PC-3 (cell line): ENCODE results near the gene ARRB1. TPM values are rescaled to one million over a fixed set of nuclear protein-coding genes. Genes with fewer than 3 reads are reported as not detected.

ENCODE experiments used
- ATAC-seq: fragments of 200-7000 bp; cut with Tn5 transposase; 2 replicates; pipeline ENCODE4 v1.9.1; 2020; ENCODE audit warnings: mild to moderate bottlenecking, moderate library complexity
- BruUV-seq: library from RNA; stranded (reverse); fragments of 400-500 nt; replicated peaks from 2 replicates; lab custom pipeline; 2021; lab: Mats Ljungman, UMichigan
- CTCF ChIA-PET: fragments of 300-600 bp; sonication (Branson Sonifier 250); formaldehyde crosslinking; loops from one replicate; lab custom pipeline; 2022; ENCODE audit warnings: antibody characterized with exemption; lab: Charles Lee
- POLR2A ChIA-PET: fragments of 300-600 bp; sonication (Branson Sonifier 250); formaldehyde crosslinking; loops from one replicate; lab custom pipeline; 2022; ENCODE audit warnings: antibody characterized with exemption; ENCODE audit not compliant: unreplicated experiment; lab: Charles Lee
- DNase-seq: peaks from one replicate; pipeline ENCODE4 v3.0.0-alpha.2; 2015
- H2AFZ ChIP-seq: fragments of 300-600 bp; sonication (generic); 2 replicates; pipeline ENCODE4 v1.6.0; 2016; ENCODE audit warnings: antibody characterized with exemption, low read length
- H3F3A ChIP-seq: fragments of 300-600 bp; sonication (generic); one replicate; pipeline ENCODE4 v1.6.0; 2017; ENCODE audit warnings: antibody characterized with exemption, low read length, control low read depth, mild to moderate bottlenecking; ENCODE audit not compliant: unreplicated experiment
- H3K27ac ChIP-seq: fragments of 300-600 bp; sonication (generic); 2 replicates; pipeline ENCODE4 v1.5.1; 2016; ENCODE audit warnings: mild to moderate bottlenecking, low read length
- H3K27me3 ChIP-seq: fragments of 300-600 bp; sonication (generic); 2 replicates; pipeline ENCODE4 v1.6.1; 2016; ENCODE audit warnings: low read length, mixed read lengths
- H3K36me3 ChIP-seq: fragments of 300-600 bp; sonication (generic); 2 replicates; pipeline ENCODE4 v1.6.1; 2016; ENCODE audit warnings: low read depth, mixed run types, low read length, mixed read lengths
- H3K4me1 ChIP-seq: fragments of 300-600 bp; sonication (generic); 2 replicates; pipeline ENCODE4 v1.5.1; 2016; ENCODE audit warnings: low read length; ENCODE audit not compliant: insufficient read depth
- H3K4me2 ChIP-seq: fragments of 300-600 bp; sonication (generic); 2 replicates; pipeline ENCODE4 v1.6.0; 2016; ENCODE audit warnings: low read length
- H3K4me3 ChIP-seq: fragments of 300-600 bp; sonication (generic); 2 replicates; pipeline ENCODE4 v1.5.1; 2016; ENCODE audit warnings: mild to moderate bottlenecking, low read length, mixed read lengths
- H3K79me2 ChIP-seq: fragments of 300-600 bp; sonication (generic); 2 replicates; pipeline ENCODE4 v1.6.1; 2017; ENCODE audit warnings: low read length, mixed read lengths
- H3K9ac ChIP-seq: fragments of 300-600 bp; sonication (generic); 2 replicates; pipeline ENCODE4 v1.6.0; 2016; ENCODE audit warnings: mild to moderate bottlenecking, low read length
- H3K9me2 ChIP-seq: fragments of 300-600 bp; sonication (generic); replicated peaks from 2 replicates; pipeline ENCODE4 v1.6.1; 2016; ENCODE audit warnings: mixed run types, low read length, mixed read lengths
- H3K9me3 ChIP-seq: fragments of 300-600 bp; sonication (generic); 2 replicates; pipeline ENCODE4 v1.6.1; 2016; ENCODE audit warnings: low read length, mixed read lengths
- H4K20me1 ChIP-seq: fragments of 300-600 bp; sonication (generic); 2 replicates; pipeline ENCODE4 v1.6.1; 2016; ENCODE audit warnings: low read length, mixed read lengths
- EZH2 ChIP-seq: fragments of 300-600 bp; sonication (generic); IDR thresholded peaks from one replicate; pipeline ENCODE4 v1.6.1; 2017; ENCODE audit warnings: antibody characterized with exemption, mild to moderate bottlenecking, low read length; ENCODE audit not compliant: unreplicated experiment
- EZH2phosphoT487 ChIP-seq: fragments of 300-600 bp; sonication (generic); IDR thresholded peaks from 2 replicates; pipeline ENCODE4 v1.6.1; 2018; ENCODE audit warnings: mild to moderate bottlenecking, antibody characterized with exemption, low read length, borderline replicate concordance
- intact Hi-C: fragments of 100-400 bp; cut with micrococcal nuclease; formaldehyde crosslinking; loops from 2 replicates; pipeline ENCODE4 v1.9.0; 2023
- total RNA-seq: library from RNA; depleted of rRNA; stranded (reverse); fragments of >200 nt; gene quantifications from 2 replicates; pipeline ENCODE4 v1.2.3, GENCODE V29; 2014
- TF ChIP-seq, protein P1 (sequence below): fragments of 300-600 bp; sonication (generic); conservative IDR thresholded peaks from 2 replicates; pipeline ENCODE4 v1.5.1; 2017; ENCODE audit warnings: antibody characterized with exemption, low read depth, mild to moderate bottlenecking, low read length

The ARRB1 gene
- total RNA-seq, 1 experiment from 2014 or later = 19.1 TPM

DNA sequence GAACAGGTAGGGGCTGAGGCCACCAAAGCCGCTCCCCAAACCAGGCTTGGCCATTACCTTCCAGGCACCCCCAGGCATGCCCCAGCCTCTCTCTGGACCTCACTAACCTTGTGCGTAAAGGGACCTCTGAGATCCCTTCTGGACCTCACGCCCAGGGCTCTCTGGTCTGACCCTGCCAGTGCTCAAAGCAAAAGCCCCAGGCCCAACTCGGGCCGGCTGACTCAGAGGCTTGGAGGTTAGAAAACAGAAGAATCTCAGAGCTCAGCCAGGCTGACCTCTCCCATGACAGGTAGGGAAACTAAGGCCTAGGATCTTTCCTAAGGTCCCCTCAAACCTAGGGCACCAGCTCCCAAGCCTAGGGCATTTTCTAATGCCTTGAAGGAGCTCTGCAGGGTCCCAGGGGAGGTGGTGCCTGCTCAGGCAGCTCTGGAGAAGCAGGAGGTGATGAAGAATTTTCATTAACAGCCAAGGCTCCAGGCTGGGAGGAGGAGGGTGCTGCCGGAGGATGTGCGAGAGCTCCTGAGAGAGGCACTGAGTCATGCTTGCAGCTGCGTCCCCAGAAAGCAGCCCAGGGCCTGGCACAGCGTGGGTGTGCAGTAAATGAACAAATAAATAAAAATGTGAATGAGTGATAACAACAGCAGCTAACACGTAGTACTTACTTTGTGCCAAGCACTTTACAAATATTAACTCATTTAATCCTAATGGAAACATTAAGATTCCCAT, 25.6 kb downstream of the ARRB1 start:
- BruUV-seq = no TSS peak
- ATAC-seq = peak; percentile 92
- no peaks in the 10 kb centered on the region for H3K27me3 ChIP-seq
- peaks cover 30% of the 10 kb centered on the region for H3K4me1 ChIP-seq
- H2AFZ ChIP-seq = peak overlapping the region; percentile 19; the same call in 1 of the 2 replicates
- CTCF ChIA-PET = interaction anchor here (0.6 to 0.7 kb wide), 2 partner anchors 46 to 49 kb away, joined by 3 to 6 read pairs; no protein-coding TSS in a partner anchor
- DNase-seq = peak; percentile 89
- POLR2A ChIA-PET = interaction anchor here (0.5 kb wide), 1 partner anchor 340 kb away, joined by 3 read pairs; no protein-coding TSS in a partner anchor
- no peaks in the 10 kb centered on the region for H3K9me3 ChIP-seq
- H3K4me3 ChIP-seq = no peak overlapping the region; the same call in 1 of the 2 replicates
- TF ChIP-seq EZH2 = no peak
- TF ChIP-seq, protein P1, sequence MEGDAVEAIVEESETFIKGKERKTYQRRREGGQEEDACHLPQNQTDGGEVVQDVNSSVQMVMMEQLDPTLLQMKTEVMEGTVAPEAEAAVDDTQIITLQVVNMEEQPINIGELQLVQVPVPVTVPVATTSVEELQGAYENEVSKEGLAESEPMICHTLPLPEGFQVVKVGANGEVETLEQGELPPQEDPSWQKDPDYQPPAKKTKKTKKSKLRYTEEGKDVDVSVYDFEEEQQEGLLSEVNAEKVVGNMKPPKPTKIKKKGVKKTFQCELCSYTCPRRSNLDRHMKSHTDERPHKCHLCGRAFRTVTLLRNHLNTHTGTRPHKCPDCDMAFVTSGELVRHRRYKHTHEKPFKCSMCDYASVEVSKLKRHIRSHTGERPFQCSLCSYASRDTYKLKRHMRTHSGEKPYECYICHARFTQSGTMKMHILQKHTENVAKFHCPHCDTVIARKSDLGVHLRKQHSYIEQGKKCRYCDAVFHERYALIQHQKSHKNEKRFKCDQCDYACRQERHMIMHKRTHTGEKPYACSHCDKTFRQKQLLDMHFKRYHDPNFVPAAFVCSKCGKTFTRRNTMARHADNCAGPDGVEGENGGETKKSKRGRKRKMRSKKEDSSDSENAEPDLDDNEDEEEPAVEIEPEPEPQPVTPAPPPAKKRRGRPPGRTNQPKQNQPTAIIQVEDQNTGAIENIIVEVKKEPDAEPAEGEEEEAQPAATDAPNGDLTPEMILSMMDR = no peak
- TF ChIP-seq EZH2phosphoT487 = no peak
- H3K9me2 ChIP-seq = no peaks in the 10 kb centered on the region
- peak overlapping the region; percentile 80 for H3K27ac ChIP-seq
- intact Hi-C loops = loop anchor here (2.0 kb wide), 1 partner anchor 45 kb away; no protein-coding TSS in a partner anchor
- no peaks in the 10 kb centered on the region for H3K79me2 ChIP-seq
- H4K20me1 ChIP-seq = no peaks in the 10 kb centered on the region
- no peaks in the 10 kb centered on the region for H3F3A ChIP-seq
- H3K9ac ChIP-seq = peak overlapping the region; percentile 32
- peak overlapping the region; percentile 61 for H3K4me2 ChIP-seq
- no peaks in the 10 kb centered on the region for H3K36me3 ChIP-seq

DNA sequence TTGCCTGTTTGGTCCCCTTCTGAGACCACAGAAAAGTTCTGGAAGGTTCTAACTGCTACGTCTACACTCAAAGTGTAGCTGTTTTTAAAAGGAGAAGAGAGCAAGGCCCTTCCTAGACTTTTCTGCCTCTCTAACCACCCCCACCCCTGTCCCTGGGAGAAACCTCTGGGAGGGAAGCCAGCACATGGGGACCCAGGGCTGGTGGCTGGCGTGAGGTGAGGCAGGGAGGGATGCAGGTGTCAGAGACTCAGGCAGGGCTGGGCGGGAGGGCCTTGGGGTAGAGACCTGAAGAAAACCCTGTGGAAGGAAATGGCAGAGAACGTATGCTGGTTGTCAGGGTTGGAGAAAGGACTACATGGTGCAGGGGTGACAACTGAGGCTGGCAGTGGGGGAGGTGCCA, 26.7 kb downstream of the ARRB1 start:
- H3F3A ChIP-seq = no peaks in the 10 kb centered on the region
- H3K36me3 ChIP-seq = no peaks in the 10 kb centered on the region
- peaks cover 30% of the 10 kb centered on the region for H3K4me1 ChIP-seq
- no peaks in the 10 kb centered on the region for H3K79me2 ChIP-seq
- H3K9me2 ChIP-seq = no peaks in the 10 kb centered on the region
- no peak for TF ChIP-seq EZH2phosphoT487
- TF ChIP-seq, protein P1 = no peak
- no peak for TF ChIP-seq EZH2
- no peaks in the 10 kb centered on the region for H3K27me3 ChIP-seq
- ChIA-PET POLR2A (no interaction called here), CTCF (no interaction called here)
- no peaks in the 10 kb centered on the region for H3K9me3 ChIP-seq
- no peak overlapping the region for H3K4me3 ChIP-seq
- H3K9ac ChIP-seq = no peak overlapping the region
- H3K27ac ChIP-seq = no peak overlapping the region
- H3K4me2 ChIP-seq = no peak overlapping the region
- BruUV-seq = no TSS peak
- no peak overlapping the region for H2AFZ ChIP-seq
- no peaks in the 10 kb centered on the region for H4K20me1 ChIP-seq
- intact Hi-C loops = no loop called here
- no peak for ATAC-seq
- no peak for DNase-seq

GRCh38 chr11:75324189-75324588, 27.3 kb downstream of the ARRB1 start:
- H3K9ac ChIP-seq = no peak overlapping the region
- no TSS peak for BruUV-seq
- no peak overlapping the region for H3K27ac ChIP-seq
- H3K4me3 ChIP-seq = no peak overlapping the region
- peaks cover 35% of the 10 kb centered on the region for H3K4me1 ChIP-seq
- ChIA-PET POLR2A (no interaction called here), CTCF (interaction anchor here (0.7 kb wide), 1 partner anchor 44 kb away, joined by 5 read pairs; no protein-coding TSS in a partner anchor)
- H3K9me3 ChIP-seq = no peaks in the 10 kb centered on the region
- no peak for ATAC-seq
- intact Hi-C loops = no loop called here
- no peaks in the 10 kb centered on the region for H3K79me2 ChIP-seq
- H3K27me3 ChIP-seq = no peaks in the 10 kb centered on the region
- H4K20me1 ChIP-seq = no peaks in the 10 kb centered on the region
- no peaks in the 10 kb centered on the region for H3K36me3 ChIP-seq
- no peaks in the 10 kb centered on the region for H3K9me2 ChIP-seq
- DNase-seq = no peak
- no peaks in the 10 kb centered on the region for H3F3A ChIP-seq
- TF ChIP-seq EZH2phosphoT487 (no peak), EZH2 (no peak)
- TF ChIP-seq, protein P1 = no peak
- no peak overlapping the region for H3K4me2 ChIP-seq
- H2AFZ ChIP-seq = no peak overlapping the region
